Central memory CD8-positive, alpha-beta T cell (primary cell): Measurements from ENCODE around the gene ZFHX3.

Experiments used
- ATAC-seq: fragments of 150-1000 bp; cut with Tn5 transposase; replicated peaks from 2 replicates; pipeline ENCODE4 v1.10.0; 2022; ENCODE audit warnings: mild to moderate bottlenecking, moderate FRiP score, moderate number of reproducible peaks; ENCODE audit not compliant: poor library complexity, severe bottlenecking; ENCODE audit errors: extremely low read depth
- DNase-seq, 2 donors: peaks; one replicate each; pipeline ENCODE4 v3.0.0; 2021; ENCODE audit warnings: low spot score in 2 of 2
- H3K27ac Mint-ChIP-seq: one replicate; pipeline ENCODE4 v1.8.0; 2022; ENCODE audit warnings: low read depth, mild to moderate bottlenecking, moderate library complexity, mixed read lengths
- H3K27me3 Mint-ChIP-seq: one replicate; pipeline ENCODE4 v1.8.0; 2022; ENCODE audit warnings: mixed read lengths
- H3K36me3 Mint-ChIP-seq: one replicate; pipeline ENCODE4 v1.8.0; 2022; ENCODE audit warnings: mild to moderate bottlenecking, moderate library complexity, mixed read lengths; ENCODE audit not compliant: insufficient read depth
- H3K4me1 Mint-ChIP-seq: one replicate; pipeline ENCODE4 v1.8.0; 2022; ENCODE audit warnings: mixed read lengths
- H3K4me3 Mint-ChIP-seq: one replicate; pipeline ENCODE4 v1.8.0; 2022; ENCODE audit warnings: mild to moderate bottlenecking, moderate library complexity, mixed read lengths
- H3K9me3 Mint-ChIP-seq: one replicate; pipeline ENCODE4 v1.8.0; 2022; ENCODE audit warnings: mixed read lengths

Gene ZFHX3

DNA sequence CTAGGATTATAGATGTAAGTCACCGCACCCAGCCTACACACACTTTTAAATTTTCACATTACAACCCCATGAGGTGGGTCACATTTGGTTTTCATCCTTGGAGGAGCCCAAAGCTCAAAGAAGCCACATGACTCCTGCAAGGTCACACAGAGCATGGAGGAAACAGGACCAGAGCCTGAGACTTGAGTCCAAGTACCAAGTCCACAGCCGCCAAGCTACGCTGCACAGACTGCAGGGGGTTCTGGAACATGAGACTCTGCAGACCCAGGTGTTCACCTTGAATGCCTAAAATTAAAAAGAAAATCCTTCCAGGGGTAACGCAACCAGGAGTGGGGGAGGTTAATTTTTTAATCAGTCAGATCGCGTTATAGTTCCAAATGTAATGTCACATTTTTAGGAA is 150.2 kb downstream of the ZFHX3 start:
- Mint-ChIP-seq H3K4me3 (no peak overlapping the region), H3K36me3 (no peaks in the 10 kb centered on the region), H3K9me3 (no peaks in the 10 kb centered on the region), H3K27ac (no peak overlapping the region), H3K4me1 (no peaks in the 10 kb centered on the region), H3K27me3 (no peaks in the 10 kb centered on the region)
- no peak for DNase-seq
- no peak for ATAC-seq

DNA sequence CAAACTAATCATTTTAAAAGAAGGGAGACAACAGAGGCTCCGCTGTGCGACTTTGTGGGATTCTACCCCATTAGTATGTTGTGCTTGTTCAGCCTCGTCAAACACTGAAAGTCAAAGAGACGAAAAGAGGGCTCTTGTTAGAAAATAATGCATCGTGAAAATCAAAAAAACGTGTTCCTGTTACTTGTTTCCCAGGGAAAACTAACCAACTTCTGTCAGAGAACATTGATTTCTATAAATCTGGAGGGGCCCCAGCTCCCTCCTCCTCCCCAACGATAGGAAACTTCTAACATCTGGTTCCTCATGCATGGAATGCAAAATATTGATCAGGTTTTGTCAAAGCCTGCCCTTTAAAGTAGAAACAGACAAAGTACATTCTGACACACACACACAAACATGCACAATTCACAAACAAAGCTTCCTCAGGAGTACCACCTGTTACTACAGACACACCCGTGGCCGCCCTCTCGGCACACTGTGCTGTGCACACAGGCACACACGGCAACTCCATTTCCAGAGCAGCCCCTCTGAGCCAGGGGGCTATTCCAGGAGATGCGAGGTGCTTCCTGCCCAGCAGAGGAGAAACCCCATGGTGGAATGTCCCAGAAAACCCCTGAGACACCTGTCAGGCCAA is 151.3 kb downstream of the ZFHX3 start:
- Mint-ChIP-seq H3K27me3 (peaks cover under 1% of the 10 kb centered on the region), H3K36me3 (no peaks in the 10 kb centered on the region), H3K27ac (no peak overlapping the region), H3K4me3 (no peak overlapping the region), H3K4me1 (no peaks in the 10 kb centered on the region), H3K9me3 (no peaks in the 10 kb centered on the region)
- DNase-seq (no peak), ATAC-seq (no peak)

DNA sequence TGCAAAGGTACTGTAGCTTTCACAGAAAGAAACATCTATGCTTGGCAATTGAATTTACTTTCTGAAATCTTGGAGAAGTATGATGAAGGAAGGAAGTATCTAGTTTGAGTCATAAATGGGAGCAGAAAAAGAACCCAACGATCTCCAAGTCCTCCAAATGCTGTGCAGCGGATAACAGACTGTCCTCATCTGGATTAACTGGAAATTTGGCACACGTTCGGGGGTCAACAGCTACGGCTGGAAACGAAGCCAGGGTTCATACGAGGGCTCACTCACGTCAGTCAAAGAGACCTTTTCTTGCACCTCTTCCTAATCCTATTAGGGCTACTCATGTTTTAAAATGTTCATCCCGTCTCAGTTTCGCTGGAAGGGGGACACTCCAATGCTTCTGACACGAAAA is 152.0 kb downstream of the ZFHX3 start:
- no peak overlapping the region for H3K27ac Mint-ChIP-seq

DNA sequence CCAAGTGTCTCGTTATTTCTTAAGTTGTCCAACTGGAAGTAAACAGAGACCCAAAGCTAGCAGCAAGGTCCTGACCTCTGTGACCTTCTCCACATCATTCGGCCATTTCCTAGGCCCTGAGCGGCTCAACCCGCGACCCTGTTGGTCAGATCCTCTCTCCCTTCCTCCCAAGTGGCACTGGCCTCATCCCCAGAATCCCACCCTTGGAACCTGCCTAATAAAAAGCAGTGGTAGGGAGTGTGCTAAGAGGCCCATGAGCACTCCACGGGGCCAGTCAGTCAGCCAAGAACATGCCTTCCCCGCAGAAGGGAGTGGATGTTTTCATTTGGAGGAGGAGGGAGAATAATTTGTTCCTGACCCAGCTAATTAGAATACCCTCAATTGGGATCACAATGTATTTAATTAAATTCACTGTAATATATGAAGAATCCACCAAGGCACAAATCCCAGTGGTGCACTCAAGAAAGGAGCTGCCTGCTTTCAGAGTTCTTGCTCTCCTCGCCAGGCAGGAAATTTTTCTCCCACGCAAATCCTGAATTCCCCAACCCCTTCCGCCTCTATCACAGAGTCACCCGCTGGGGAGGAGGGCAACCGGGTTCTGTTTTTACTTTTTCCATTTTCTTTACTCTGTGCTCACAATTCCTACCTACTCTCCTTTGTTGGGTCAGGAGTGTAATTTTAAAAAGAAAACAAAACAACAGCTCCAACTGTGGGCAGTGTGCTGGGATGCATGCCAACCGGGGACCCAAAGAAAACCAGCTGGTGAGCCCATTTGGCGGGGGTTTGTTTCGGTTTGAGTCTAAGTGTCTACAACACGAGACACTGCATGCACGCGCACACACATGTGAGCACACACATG is 153.4 kb downstream of the ZFHX3 start:
- Mint-ChIP-seq H3K27me3 (peaks cover 10% of the 10 kb centered on the region), H3K9me3 (no peaks in the 10 kb centered on the region), H3K36me3 (no peaks in the 10 kb centered on the region), H3K27ac (no peak overlapping the region), H3K4me1 (no peaks in the 10 kb centered on the region), H3K4me3 (no peak overlapping the region)
- DNase-seq = no peak
- ATAC-seq = no peak

More for the DNA sequence above, 152.0 kb downstream of the ZFHX3 start:
- Mint-ChIP-seq H3K36me3 (no peaks in the 10 kb centered on the region), H3K27me3 (peaks cover 7% of the 10 kb centered on the region), H3K4me1 (no peaks in the 10 kb centered on the region), H3K9me3 (no peaks in the 10 kb centered on the region), H3K4me3 (no peak overlapping the region)
- ATAC-seq = no peak
- DNase-seq = no peak

DNA sequence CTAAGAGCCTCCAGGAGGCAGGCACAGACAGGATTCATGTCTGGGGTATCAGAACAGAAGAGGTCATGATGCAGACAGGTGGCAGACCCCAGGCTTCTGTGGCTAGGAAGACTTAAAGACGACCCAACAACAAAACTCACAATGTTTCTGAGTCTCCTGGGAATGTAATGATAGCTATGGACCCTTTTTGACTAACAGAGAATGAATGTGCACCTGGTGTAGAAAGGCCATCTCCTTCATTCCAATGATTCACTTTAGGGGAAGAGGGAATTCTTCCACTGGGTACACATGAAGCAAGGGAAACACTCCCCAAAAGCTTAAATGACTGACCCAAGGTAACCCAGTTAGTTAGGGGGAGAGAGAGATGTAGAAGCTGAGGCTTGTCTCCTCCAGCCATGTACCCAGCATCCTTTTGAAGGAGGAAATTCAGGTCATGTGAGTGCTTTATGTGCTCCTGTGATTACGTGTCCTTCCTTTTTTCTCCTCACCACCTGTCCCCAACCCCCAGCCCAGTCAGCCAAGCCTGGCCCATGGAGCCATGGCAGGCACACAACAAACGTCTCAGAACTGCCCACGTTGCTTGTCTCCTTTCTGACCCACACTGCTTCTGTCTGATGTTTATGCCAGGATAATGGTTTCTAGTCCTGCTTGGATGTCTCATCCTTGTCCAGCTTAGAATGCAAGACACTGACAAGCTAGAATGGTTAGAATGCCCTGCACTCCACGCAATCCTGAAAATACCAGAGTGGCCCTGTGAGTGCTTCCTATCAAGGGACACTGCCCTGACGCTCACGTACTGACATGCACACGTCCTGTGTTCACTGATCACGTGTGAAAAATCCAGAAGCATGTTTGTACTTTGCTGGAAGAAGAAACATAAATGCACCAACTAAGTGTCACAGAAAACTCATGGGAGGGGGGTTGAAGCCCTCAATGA is 156.4 kb downstream of the ZFHX3 start:
- Mint-ChIP-seq H3K9me3 (peaks cover 5% of the 10 kb centered on the region), H3K36me3 (no peaks in the 10 kb centered on the region), H3K27me3 (peaks cover 10% of the 10 kb centered on the region), H3K4me3 (no peak overlapping the region), H3K4me1 (no peaks in the 10 kb centered on the region), H3K27ac (no peak overlapping the region)
- DNase-seq (no peak), ATAC-seq (no peak)

DNA sequence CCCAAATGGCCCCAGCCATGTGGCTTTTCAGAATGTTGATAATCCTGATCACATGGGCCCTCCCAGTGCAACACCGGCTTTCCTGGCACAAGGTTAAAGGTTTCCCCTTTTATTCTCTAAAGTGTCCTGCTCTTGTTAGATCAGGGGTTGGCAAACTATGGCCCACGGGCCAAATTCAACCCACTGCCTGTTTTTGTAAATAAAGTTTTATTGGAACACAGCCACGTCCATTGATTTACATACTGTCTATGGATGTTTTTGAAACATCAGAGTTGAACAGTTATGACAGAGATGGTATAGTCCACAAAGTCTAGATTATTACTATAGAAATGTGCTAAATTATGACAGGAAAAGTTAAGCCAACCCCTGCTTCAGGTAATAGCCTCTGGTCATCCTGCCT is 157.3 kb downstream of the ZFHX3 start:
- Mint-ChIP-seq H3K9me3 (peaks cover 11% of the 10 kb centered on the region), H3K27me3 (peaks cover 10% of the 10 kb centered on the region), H3K27ac (no peak overlapping the region), H3K4me1 (no peaks in the 10 kb centered on the region), H3K4me3 (no peak overlapping the region), H3K36me3 (no peaks in the 10 kb centered on the region)
- ATAC-seq (no peak), DNase-seq (no peak)

DNA sequence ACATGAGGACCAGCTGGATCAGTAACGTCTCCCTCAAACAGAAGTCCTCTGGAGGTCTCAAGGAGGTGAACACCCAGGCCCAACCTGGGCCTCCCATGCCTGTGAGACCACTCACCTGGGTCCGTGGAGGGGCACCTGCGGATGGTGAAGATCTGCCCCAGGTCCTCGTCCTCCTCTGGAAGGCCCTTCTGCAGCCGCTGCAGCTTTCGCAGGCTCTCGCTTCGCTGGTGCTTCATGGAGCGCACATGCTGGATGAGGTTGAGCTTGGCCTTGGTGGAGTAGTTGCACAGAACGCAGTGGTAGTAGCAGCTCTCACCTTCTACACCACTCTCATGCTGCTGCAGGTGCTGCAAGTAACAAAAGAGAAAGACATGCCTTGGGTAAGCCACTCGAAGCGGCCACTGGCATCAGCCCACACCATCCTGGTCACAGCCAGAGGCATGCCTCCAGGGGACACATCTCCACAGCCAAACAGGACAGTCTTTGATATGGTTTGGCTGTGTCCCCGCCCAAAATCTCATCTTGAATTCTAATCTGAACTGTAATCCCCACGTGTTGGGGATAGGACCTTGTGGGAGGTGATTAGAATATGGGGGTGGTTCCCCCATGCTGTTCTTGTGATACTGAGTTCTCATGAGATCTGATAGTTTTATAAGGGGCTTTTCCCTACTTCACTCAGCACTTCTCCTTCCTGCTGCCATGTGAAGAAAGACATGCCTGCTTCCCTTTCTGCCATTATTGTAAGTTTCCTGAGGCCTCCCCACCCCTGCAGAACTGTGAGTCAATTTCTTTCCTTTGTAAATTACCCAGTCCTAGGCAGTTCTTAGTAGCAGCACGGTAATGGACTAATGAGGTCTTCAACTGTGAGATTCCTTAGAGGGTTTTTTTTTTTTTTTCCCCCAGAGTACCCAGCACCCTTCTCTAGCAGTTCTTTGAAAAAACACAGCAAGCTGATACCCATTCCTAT is 158.0 kb downstream of the ZFHX3 start:
- H3K27ac Mint-ChIP-seq = no peak overlapping the region
- no peaks in the 10 kb centered on the region for H3K36me3 Mint-ChIP-seq

DNA sequence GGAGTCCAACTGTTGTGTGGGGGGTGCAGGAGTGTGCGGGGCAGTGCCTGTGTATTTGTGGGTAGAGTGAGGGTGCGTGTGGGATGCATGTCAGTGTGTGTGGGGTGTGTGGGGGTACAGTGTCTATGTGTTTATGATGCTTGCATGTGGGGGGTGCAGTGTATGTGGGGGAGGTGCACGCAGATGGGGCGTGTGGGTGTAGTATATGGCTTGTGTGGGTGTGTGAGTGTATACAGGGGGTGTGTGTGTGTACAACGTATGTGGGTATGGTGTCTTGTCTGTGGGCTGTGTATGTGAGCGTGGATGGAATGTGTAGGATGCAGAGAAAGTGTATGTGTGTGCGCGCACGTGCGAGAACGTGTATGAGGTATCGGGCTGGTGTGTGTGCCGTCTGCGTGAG is 160.4 kb downstream of the ZFHX3 start:
- Mint-ChIP-seq H3K9me3 (peaks cover 11% of the 10 kb centered on the region), H3K36me3 (no peaks in the 10 kb centered on the region), H3K27me3 (peaks cover 10% of the 10 kb centered on the region), H3K4me1 (no peaks in the 10 kb centered on the region), H3K27ac (no peak overlapping the region), H3K4me3 (no peak overlapping the region)
- DNase-seq (no peak), ATAC-seq (no peak)

More for the DNA sequence above, 158.0 kb downstream of the ZFHX3 start:
- Mint-ChIP-seq H3K4me1 (no peaks in the 10 kb centered on the region), H3K9me3 (peaks cover 11% of the 10 kb centered on the region), H3K27me3 (peaks cover 10% of the 10 kb centered on the region), H3K4me3 (no peak overlapping the region)
- ATAC-seq (no peak), DNase-seq (no peak)

DNA sequence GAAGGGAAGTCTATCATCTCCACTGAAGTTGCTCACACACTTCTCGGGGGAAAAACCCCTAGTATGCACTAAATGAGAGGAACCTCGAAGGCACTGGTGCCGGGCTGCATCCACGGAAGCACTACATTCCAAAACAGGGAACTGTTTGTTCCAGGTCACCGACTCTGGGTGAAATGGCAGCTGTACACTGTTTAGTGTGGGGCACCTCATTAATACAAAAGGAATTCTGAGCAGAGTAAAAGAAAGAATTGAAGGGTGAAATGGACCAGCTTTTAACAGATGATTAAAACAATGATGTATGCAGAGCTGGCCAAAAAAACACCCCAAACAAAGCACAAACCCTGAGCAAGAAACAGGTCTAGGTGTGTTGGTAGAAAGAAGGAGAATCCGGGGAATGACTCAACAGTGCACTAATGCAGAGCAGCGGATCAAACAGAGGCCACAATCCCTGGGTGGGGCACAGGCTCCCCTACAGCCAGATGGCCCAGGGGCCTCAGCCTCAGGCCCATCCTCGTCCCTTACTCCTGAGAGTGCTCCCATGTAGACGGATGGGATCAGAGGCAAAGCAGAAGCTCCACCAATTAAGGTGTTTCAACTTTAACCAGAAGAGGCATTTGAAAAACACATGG is 161.5 kb downstream of the ZFHX3 start:
- Mint-ChIP-seq H3K27me3 (peaks cover 8% of the 10 kb centered on the region), H3K9me3 (peaks cover 11% of the 10 kb centered on the region), H3K4me3 (no peak overlapping the region), H3K36me3 (no peaks in the 10 kb centered on the region), H3K27ac (no peak overlapping the region), H3K4me1 (no peaks in the 10 kb centered on the region)
- ATAC-seq (no peak), DNase-seq (no peak)

DNA sequence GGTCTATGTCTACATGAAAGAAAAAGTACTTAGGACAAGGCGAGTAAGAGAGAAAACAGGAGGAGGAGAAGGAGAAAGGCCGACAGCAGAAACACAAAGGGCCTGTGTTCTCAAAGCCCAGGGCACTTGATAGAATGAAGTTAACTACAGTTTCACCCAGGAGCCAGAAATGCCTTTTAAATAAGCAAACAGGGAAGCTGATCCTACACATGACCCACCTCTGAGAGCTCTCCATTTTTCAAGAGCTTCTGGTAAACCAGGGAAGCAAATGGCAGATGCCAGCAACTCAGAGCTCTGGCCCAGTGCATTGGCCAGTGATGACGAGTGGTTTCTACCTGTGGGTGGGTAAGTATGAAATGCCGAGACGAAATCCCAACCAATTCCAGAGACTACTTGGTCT is 163.4 kb downstream of the ZFHX3 start:
- Mint-ChIP-seq H3K4me3 (no peak overlapping the region), H3K27me3 (no peaks in the 10 kb centered on the region), H3K36me3 (no peaks in the 10 kb centered on the region), H3K9me3 (peaks cover 11% of the 10 kb centered on the region), H3K27ac (no peak overlapping the region), H3K4me1 (no peaks in the 10 kb centered on the region)
- no peak for DNase-seq
- ATAC-seq = no peak

DNA sequence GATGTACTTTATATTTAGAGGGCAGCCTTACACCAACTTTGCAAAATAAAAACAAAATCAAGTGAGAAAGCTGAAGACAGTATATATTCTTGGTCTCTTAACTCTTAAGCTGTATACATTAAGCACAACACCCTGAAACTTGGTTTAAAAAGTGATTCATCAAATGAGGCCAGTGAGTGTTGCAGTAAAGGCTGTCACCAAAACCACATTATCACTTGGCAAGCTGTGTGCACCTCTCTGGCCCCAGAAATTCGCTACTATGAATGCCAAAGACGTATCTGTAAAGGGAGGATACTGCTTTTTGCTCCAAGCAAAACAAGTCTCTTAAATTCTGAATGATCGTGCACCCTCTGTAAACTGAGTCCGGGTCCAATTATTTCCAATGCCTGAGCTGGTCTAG is 163.9 kb downstream of the ZFHX3 start:
- Mint-ChIP-seq H3K9me3 (peaks cover 11% of the 10 kb centered on the region), H3K27ac (no peak overlapping the region), H3K36me3 (no peaks in the 10 kb centered on the region), H3K27me3 (no peaks in the 10 kb centered on the region), H3K4me3 (no peak overlapping the region), H3K4me1 (no peaks in the 10 kb centered on the region)
- ATAC-seq (no peak), DNase-seq (no peak)
